PC-3 (cell line): ENCODE measurements around the gene IL1RAPL1. TPM values are rescaled to one million over a fixed set of nuclear protein-coding genes. Genes with fewer than 3 reads are reported as not detected.
A peak's percentile ranks its signal among the peaks of the same experiment; 100 is the strongest.

ENCODE experiments used
- ATAC-seq: fragments of 200-7000 bp; cut with Tn5 transposase; 2 replicates; pipeline ENCODE4 v1.9.1; 2020; ENCODE audit warnings: mild to moderate bottlenecking, moderate library complexity
- BruUV-seq: library from RNA; stranded (reverse); fragments of 400-500 nt; replicated peaks from 2 replicates; lab custom pipeline; 2021; lab: Mats Ljungman, UMichigan
- CTCF ChIA-PET: fragments of 300-600 bp; sonication (Branson Sonifier 250); formaldehyde crosslinking; loops from one replicate; lab custom pipeline; 2022; ENCODE audit warnings: antibody characterized with exemption; lab: Charles Lee
- POLR2A ChIA-PET: fragments of 300-600 bp; sonication (Branson Sonifier 250); formaldehyde crosslinking; loops from one replicate; lab custom pipeline; 2022; ENCODE audit warnings: antibody characterized with exemption; ENCODE audit not compliant: unreplicated experiment; lab: Charles Lee
- DNase-seq: peaks from one replicate; pipeline ENCODE4 v3.0.0-alpha.2; 2015
- H2AFZ ChIP-seq: fragments of 300-600 bp; sonication (generic); 2 replicates; pipeline ENCODE4 v1.6.0; 2016; ENCODE audit warnings: antibody characterized with exemption, low read length
- H3F3A ChIP-seq: fragments of 300-600 bp; sonication (generic); one replicate; pipeline ENCODE4 v1.6.0; 2017; ENCODE audit warnings: antibody characterized with exemption, low read length, control low read depth, mild to moderate bottlenecking; ENCODE audit not compliant: unreplicated experiment
- H3K27ac ChIP-seq: fragments of 300-600 bp; sonication (generic); 2 replicates; pipeline ENCODE4 v1.5.1; 2016; ENCODE audit warnings: mild to moderate bottlenecking, low read length
- H3K27me3 ChIP-seq: fragments of 300-600 bp; sonication (generic); 2 replicates; pipeline ENCODE4 v1.6.1; 2016; ENCODE audit warnings: low read length, mixed read lengths
- H3K36me3 ChIP-seq: fragments of 300-600 bp; sonication (generic); 2 replicates; pipeline ENCODE4 v1.6.1; 2016; ENCODE audit warnings: low read depth, mixed run types, low read length, mixed read lengths
- H3K4me1 ChIP-seq: fragments of 300-600 bp; sonication (generic); 2 replicates; pipeline ENCODE4 v1.5.1; 2016; ENCODE audit warnings: low read length; ENCODE audit not compliant: insufficient read depth
- H3K4me2 ChIP-seq: fragments of 300-600 bp; sonication (generic); 2 replicates; pipeline ENCODE4 v1.6.0; 2016; ENCODE audit warnings: low read length
- H3K4me3 ChIP-seq: fragments of 300-600 bp; sonication (generic); 2 replicates; pipeline ENCODE4 v1.5.1; 2016; ENCODE audit warnings: mild to moderate bottlenecking, low read length, mixed read lengths
- H3K79me2 ChIP-seq: fragments of 300-600 bp; sonication (generic); 2 replicates; pipeline ENCODE4 v1.6.1; 2017; ENCODE audit warnings: low read length, mixed read lengths
- H3K9ac ChIP-seq: fragments of 300-600 bp; sonication (generic); 2 replicates; pipeline ENCODE4 v1.6.0; 2016; ENCODE audit warnings: mild to moderate bottlenecking, low read length
- H3K9me2 ChIP-seq: fragments of 300-600 bp; sonication (generic); replicated peaks from 2 replicates; pipeline ENCODE4 v1.6.1; 2016; ENCODE audit warnings: mixed run types, low read length, mixed read lengths
- H3K9me3 ChIP-seq: fragments of 300-600 bp; sonication (generic); 2 replicates; pipeline ENCODE4 v1.6.1; 2016; ENCODE audit warnings: low read length, mixed read lengths
- H4K20me1 ChIP-seq: fragments of 300-600 bp; sonication (generic); 2 replicates; pipeline ENCODE4 v1.6.1; 2016; ENCODE audit warnings: low read length, mixed read lengths
- CTCF ChIP-seq: fragments of 300-600 bp; sonication (generic); conservative IDR thresholded peaks from 2 replicates; pipeline ENCODE4 v1.5.1; 2017; ENCODE audit warnings: antibody characterized with exemption, low read depth, mild to moderate bottlenecking, low read length
- EZH2 ChIP-seq: fragments of 300-600 bp; sonication (generic); IDR thresholded peaks from one replicate; pipeline ENCODE4 v1.6.1; 2017; ENCODE audit warnings: antibody characterized with exemption, mild to moderate bottlenecking, low read length; ENCODE audit not compliant: unreplicated experiment
- EZH2phosphoT487 ChIP-seq: fragments of 300-600 bp; sonication (generic); IDR thresholded peaks from 2 replicates; pipeline ENCODE4 v1.6.1; 2018; ENCODE audit warnings: mild to moderate bottlenecking, antibody characterized with exemption, low read length, borderline replicate concordance
- intact Hi-C: fragments of 100-400 bp; cut with micrococcal nuclease; formaldehyde crosslinking; loops from 2 replicates; pipeline ENCODE4 v1.9.0; 2023
- total RNA-seq: library from RNA; depleted of rRNA; stranded (reverse); fragments of >200 nt; gene quantifications from 2 replicates; pipeline ENCODE4 v1.2.3, GENCODE V29; 2014

Gene IL1RAPL1
- total RNA-seq, 1 experiment from 2014 or later: 0.44 TPM

GRCh38 chrX:29422034-29422433, 834.8 kb downstream of the IL1RAPL1 start:
- H3K9me3 ChIP-seq: peaks cover 2% of the 10 kb centered on the region; the same call in 1 of the 2 replicates
- intact Hi-C loops: no loop called here
- H3K9me2 ChIP-seq: no peaks in the 10 kb centered on the region
- H3K4me3 ChIP-seq: no peak overlapping the region
- ATAC-seq (no peak), DNase-seq (no peak)
- H3K9ac ChIP-seq: no peak overlapping the region
- ChIA-PET CTCF (no interaction called here), POLR2A (no interaction called here)
- H4K20me1 ChIP-seq: no peaks in the 10 kb centered on the region
- no peaks in the 10 kb centered on the region for H3K4me1 ChIP-seq
- H3K4me2 ChIP-seq: no peak overlapping the region
- H3K36me3 ChIP-seq: no peaks in the 10 kb centered on the region
- no peak overlapping the region for H2AFZ ChIP-seq
- no TSS peak for BruUV-seq
- TF ChIP-seq EZH2: no peak
- TF ChIP-seq EZH2phosphoT487: no peak
- no peak for TF ChIP-seq CTCF
- H3K27ac ChIP-seq: no peak overlapping the region
- no peaks in the 10 kb centered on the region for H3K79me2 ChIP-seq
- H3K27me3 ChIP-seq: no peaks in the 10 kb centered on the region
- H3F3A ChIP-seq: no peaks in the 10 kb centered on the region

- no peaks in the 10 kb centered on the region for H3K4me1 ChIP-seq
- no peak overlapping the region for H3K27ac ChIP-seq
- POLR2A ChIA-PET: no interaction called here
- DNase-seq (peak; percentile 24), ATAC-seq (peak; percentile 79)
- no peaks in the 10 kb centered on the region for H3K36me3 ChIP-seq
- CTCF ChIA-PET: no interaction called here
- H3K27me3 ChIP-seq: no peaks in the 10 kb centered on the region
- H3K4me3 ChIP-seq: no peak overlapping the region
- H4K20me1 ChIP-seq: no peaks in the 10 kb centered on the region
- H3F3A ChIP-seq: no peaks in the 10 kb centered on the region
- no peak overlapping the region for H3K4me2 ChIP-seq
- no peak overlapping the region for H2AFZ ChIP-seq
- TF ChIP-seq EZH2phosphoT487: no peak
- TF ChIP-seq EZH2: no peak
- TF ChIP-seq CTCF: no peak
- H3K79me2 ChIP-seq: no peaks in the 10 kb centered on the region
- no TSS peak for BruUV-seq
- no peak overlapping the region for H3K9ac ChIP-seq
- intact Hi-C loops: no loop called here
- no peaks in the 10 kb centered on the region for H3K9me2 ChIP-seq
- peaks cover 5% of the 10 kb centered on the region; the same call in 1 of the 2 replicates for H3K9me3 ChIP-seq
Measured at GRCh38 chrX:29431895-29432294, 844.6 kb downstream of the IL1RAPL1 start.

GRCh38 chrX:29432534-29432933, 845.3 kb downstream of the IL1RAPL1 start:
- no peaks in the 10 kb centered on the region for H3K9me2 ChIP-seq
- H3K36me3 ChIP-seq: no peaks in the 10 kb centered on the region
- H3K9me3 ChIP-seq: no peaks in the 10 kb centered on the region
- no peak overlapping the region for H3K27ac ChIP-seq
- ChIA-PET CTCF (no interaction called here), POLR2A (no interaction called here)
- H2AFZ ChIP-seq: no peak overlapping the region
- no peaks in the 10 kb centered on the region for H3K4me1 ChIP-seq
- H3K4me2 ChIP-seq: no peak overlapping the region
- peak; percentile 31; the same call in 1 of the 2 replicates for ATAC-seq
- intact Hi-C loops: no loop called here
- TF ChIP-seq EZH2phosphoT487 (no peak), CTCF (no peak), EZH2 (no peak)
- no peaks in the 10 kb centered on the region for H3K27me3 ChIP-seq
- H3K79me2 ChIP-seq: no peaks in the 10 kb centered on the region
- H4K20me1 ChIP-seq: no peaks in the 10 kb centered on the region
- BruUV-seq: no TSS peak
- no peak overlapping the region for H3K9ac ChIP-seq
- H3F3A ChIP-seq: no peaks in the 10 kb centered on the region
- DNase-seq: no peak
- H3K4me3 ChIP-seq: no peak overlapping the region
